ENCODE measurements around the gene CMSS1.

DNA sequence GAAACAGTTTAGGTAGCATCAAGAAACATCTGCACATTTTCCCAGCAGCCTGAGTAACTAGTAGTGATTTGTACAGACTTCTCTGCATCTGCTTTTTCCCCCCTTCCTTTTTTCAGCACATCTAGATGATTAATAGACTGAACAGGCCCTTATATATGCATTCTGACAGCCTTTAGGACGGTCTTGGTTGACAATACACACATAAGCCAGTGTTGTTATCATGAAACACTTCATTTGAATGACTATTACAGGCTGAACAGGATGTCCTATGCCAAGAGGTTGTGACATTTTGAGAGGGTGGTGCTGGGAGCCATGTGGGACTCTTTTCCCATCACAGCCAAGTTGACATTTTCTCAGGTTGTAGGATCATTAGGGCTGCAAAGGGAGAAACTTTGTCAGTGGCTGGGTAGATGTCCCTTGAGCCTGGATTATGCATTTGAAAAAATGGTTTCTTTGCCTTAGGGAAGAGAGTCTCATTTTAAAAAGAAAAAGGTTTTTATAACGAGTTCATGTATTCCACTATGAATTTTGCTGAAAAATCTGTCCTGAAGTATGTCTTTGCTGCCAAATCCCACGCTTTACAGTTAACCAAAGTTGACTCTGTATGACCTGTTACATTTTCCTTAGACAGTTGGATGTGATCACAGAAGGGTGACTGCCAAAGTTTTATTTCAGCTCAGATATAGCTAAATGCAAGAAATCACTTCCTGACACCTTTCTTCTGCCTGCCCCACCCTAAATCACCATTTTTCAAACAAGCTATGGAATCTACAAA, 223.0 kb downstream of the CMSS1 start:
- TF ChIP-seq, protein P1, sequence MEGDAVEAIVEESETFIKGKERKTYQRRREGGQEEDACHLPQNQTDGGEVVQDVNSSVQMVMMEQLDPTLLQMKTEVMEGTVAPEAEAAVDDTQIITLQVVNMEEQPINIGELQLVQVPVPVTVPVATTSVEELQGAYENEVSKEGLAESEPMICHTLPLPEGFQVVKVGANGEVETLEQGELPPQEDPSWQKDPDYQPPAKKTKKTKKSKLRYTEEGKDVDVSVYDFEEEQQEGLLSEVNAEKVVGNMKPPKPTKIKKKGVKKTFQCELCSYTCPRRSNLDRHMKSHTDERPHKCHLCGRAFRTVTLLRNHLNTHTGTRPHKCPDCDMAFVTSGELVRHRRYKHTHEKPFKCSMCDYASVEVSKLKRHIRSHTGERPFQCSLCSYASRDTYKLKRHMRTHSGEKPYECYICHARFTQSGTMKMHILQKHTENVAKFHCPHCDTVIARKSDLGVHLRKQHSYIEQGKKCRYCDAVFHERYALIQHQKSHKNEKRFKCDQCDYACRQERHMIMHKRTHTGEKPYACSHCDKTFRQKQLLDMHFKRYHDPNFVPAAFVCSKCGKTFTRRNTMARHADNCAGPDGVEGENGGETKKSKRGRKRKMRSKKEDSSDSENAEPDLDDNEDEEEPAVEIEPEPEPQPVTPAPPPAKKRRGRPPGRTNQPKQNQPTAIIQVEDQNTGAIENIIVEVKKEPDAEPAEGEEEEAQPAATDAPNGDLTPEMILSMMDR (IDR thresholded peaks at IDR 0.05; ENCODE audit: low read length), result no peak
- TF ChIP-seq EZH2phosphoT487 (IDR thresholded peaks at IDR 0.05; ENCODE audit: low read length) (no peak), EZH2 (optimal IDR thresholded peaks at IDR 0.05; ENCODE audit: low read depth, low read length) (no peak)

All from MM.1S (cell line).